H1 (cell line): ENCODE results near the gene GRIN2C. TPM values are rescaled to one million over a fixed set of nuclear protein-coding genes. Genes with fewer than 3 reads are reported as not detected.
A peak's percentile ranks its signal among the peaks of the same experiment; 100 is the strongest.

Experiments
- CTCF ChIA-PET: fragments of 300-600 bp; sonication (Branson Sonifier 250); formaldehyde crosslinking; loops from one replicate; lab custom pipeline; 2021; ENCODE audit not compliant: partially characterized antibody; lab: Charles Lee
- POLR2A ChIA-PET: fragments of 300-600 bp; sonication (Branson Sonifier 250); formaldehyde crosslinking; loops from one replicate; lab custom pipeline; 2021; ENCODE audit warnings: inconsistent platforms; ENCODE audit not compliant: partially characterized antibody; lab: Charles Lee
- DNase-seq, 2 experiments: peaks; one replicate each; pipeline versions ENCODE4 v3.0.0 to v3.0.0-alpha.2; 2010 to 2022; ENCODE audit warnings: low spot score in 2 of 2, low read depth in 1 of 2, mixed read lengths in 1 of 2
- FAIRE-seq: peaks from 2 replicates; lab custom pipeline; 2011; peaks lifted over from hg19 to GRCh38; lab: Jason Lieb, UNC
- H2AFZ ChIP-seq: 2 replicates; pipeline ENCODE4 v1.8.1; 2012; ENCODE audit warnings: low read length, inconsistent platforms
- H2AK5ac ChIP-seq: 2 replicates; pipeline ENCODE4 v1.6.1; 2013; ENCODE audit warnings: low read depth, low read length
- H2BK120ac ChIP-seq: replicated peaks from 2 replicates; pipeline ENCODE3; 2013; ENCODE audit warnings: low read depth, low read length, inconsistent platforms
- H2BK12ac ChIP-seq: 2 replicates; pipeline ENCODE4 v1.6.1; 2013; ENCODE audit warnings: low read depth, low read length
- H2BK15ac ChIP-seq: 2 replicates; pipeline ENCODE4 v1.6.1; 2013; ENCODE audit warnings: low read length
- H2BK20ac ChIP-seq: 2 replicates; pipeline ENCODE4 v1.6.1; 2013; ENCODE audit warnings: low read length
- H2BK5ac ChIP-seq: 2 replicates; pipeline ENCODE4 v1.6.1; 2013; ENCODE audit warnings: low read depth, low read length
- H3K14ac ChIP-seq: 2 replicates; pipeline ENCODE4 v1.6.1; 2013; ENCODE audit warnings: inconsistent platforms; ENCODE audit not compliant: insufficient read length
- H3K18ac ChIP-seq: 2 replicates; pipeline ENCODE4 v1.6.1; 2013; ENCODE audit warnings: low read length; ENCODE audit errors: extremely low read depth
- H3K23ac ChIP-seq: 2 replicates; pipeline ENCODE4 v1.6.1; 2013; ENCODE audit warnings: inconsistent platforms; ENCODE audit not compliant: insufficient read length
- H3K23me2 ChIP-seq: 2 replicates; pipeline ENCODE4 v1.6.1; 2013; ENCODE audit warnings: low read depth, low read length
- H3K27ac ChIP-seq: 2 replicates; pipeline ENCODE4 v1.6.1; 2011; ENCODE audit warnings: low read depth, low read length, inconsistent platforms
- H3K27me3 ChIP-seq, 4 experiments: replicated peaks in 1 of 4; 1 replicate in 1 of 4; 2 replicates in 3 of 4; pipeline versions ENCODE4 v1.6.1 to v1.8.1; 2011 to 2013; ENCODE audit warnings: low read length in 3 of 4, mild to moderate bottlenecking in 3 of 4, inconsistent platforms in 2 of 4, mixed read lengths in 2 of 4, moderate library complexity in 1 of 4; ENCODE audit not compliant: control insufficient read depth in 3 of 4, insufficient read depth in 3 of 4; ENCODE audit errors: extremely low read depth in 1 of 4
- H3K36me3 ChIP-seq, 4 experiments: 2 replicates each; pipeline versions ENCODE4 v1.6.1 to v1.8.1; 2011 to 2013; ENCODE audit warnings: mild to moderate bottlenecking in 4 of 4, low read length in 3 of 4, moderate library complexity in 2 of 4, control low read depth in 1 of 4, inconsistent platforms in 1 of 4; ENCODE audit not compliant: insufficient read depth in 4 of 4, control insufficient read depth in 2 of 4
- H3K4ac ChIP-seq: replicated peaks from 2 replicates; pipeline ENCODE3; 2013; ENCODE audit warnings: low read length, low read depth, mixed read lengths, inconsistent platforms; ENCODE audit not compliant: insufficient read length
- H3K4me1 ChIP-seq, 4 experiments: replicated peaks in 1 of 4; 1 replicate in 1 of 4; 2 replicates in 3 of 4; pipeline versions ENCODE4 v1.6.1 to v1.8.1; 2011 to 2013; ENCODE audit warnings: low read length in 3 of 4, inconsistent platforms in 2 of 4, mixed read lengths in 1 of 4; ENCODE audit not compliant: insufficient read depth in 4 of 4, control insufficient read depth in 3 of 4
- H3K4me2 ChIP-seq, 2 experiments: 2 replicates each; pipeline versions ENCODE4 v1.6.1 to v1.8.1; 2011 to 2013; ENCODE audit warnings: low read depth in 2 of 2, low read length in 2 of 2, control low read depth in 1 of 2, inconsistent platforms in 1 of 2, mild to moderate bottlenecking in 1 of 2; ENCODE audit not compliant: insufficient read depth in 1 of 2
- H3K4me3 ChIP-seq, 4 experiments: fragments of 200-600, 300-600 bp in 1 of 4; sonication (generic), shearing (Covaris generic), sonication (Bioruptor Twin) in 1 of 4; 2 replicates each; pipeline versions ENCODE4 v1.5.1 to v1.8.1; 2011 to 2016; ENCODE audit warnings: low read length in 4 of 4, low read depth in 3 of 4, control low read depth in 2 of 4, inconsistent platforms in 2 of 4, mild to moderate bottlenecking in 2 of 4, mixed read lengths in 1 of 4, moderate library complexity in 1 of 4; ENCODE audit not compliant: insufficient read depth in 2 of 4; ENCODE audit errors: extremely low read depth in 1 of 4
- H3K56ac ChIP-seq: replicated peaks from 2 replicates; pipeline ENCODE3; 2013; ENCODE audit warnings: low read depth, mild to moderate bottlenecking, mixed read lengths, low read length, inconsistent platforms; ENCODE audit not compliant: insufficient read length
- H3K79me1 ChIP-seq: 2 replicates; pipeline ENCODE4 v1.6.1; 2013; ENCODE audit warnings: low read depth, low read length, control low read depth
- H3K79me2 ChIP-seq, 2 experiments: 2 replicates each; pipeline versions ENCODE4 v1.6.1 to v1.8.1; 2012 to 2013; ENCODE audit warnings: low read length in 2 of 2, mild to moderate bottlenecking in 2 of 2, inconsistent platforms in 1 of 2; ENCODE audit not compliant: insufficient read depth in 2 of 2, control insufficient read depth in 1 of 2
- H3K9ac ChIP-seq, 4 experiments: replicated peaks in 1 of 4; 1 replicate in 1 of 4; 2 replicates in 3 of 4; pipeline versions ENCODE4 v1.6.1 to v1.8.1; 2011 to 2013; ENCODE audit warnings: low read depth in 3 of 4, low read length in 3 of 4, control low read depth in 2 of 4, mild to moderate bottlenecking in 2 of 4, moderate library complexity in 2 of 4, inconsistent platforms in 1 of 4; ENCODE audit errors: extremely low read depth in 1 of 4
- H3K9me3 ChIP-seq, 2 experiments: 2 replicates each; pipeline versions ENCODE4 v1.6.1 to v1.8.1; 2012 to 2013; ENCODE audit warnings: mild to moderate bottlenecking in 2 of 2, moderate library complexity in 2 of 2, control low read depth in 1 of 2, inconsistent platforms in 1 of 2, low read depth in 1 of 2, low read length in 1 of 2, mixed read lengths in 1 of 2; ENCODE audit not compliant: insufficient read depth in 2 of 2
- H4K20me1 ChIP-seq, 2 experiments: replicated peaks in 1 of 2; 2 replicates each; pipeline versions ENCODE3 to v1.8.1; 2011 to 2013; ENCODE audit warnings: inconsistent platforms in 2 of 2, low read length in 2 of 2, mild to moderate bottlenecking in 1 of 2; ENCODE audit not compliant: insufficient read depth in 2 of 2, control insufficient read depth in 1 of 2
- H4K5ac ChIP-seq: 2 replicates; pipeline ENCODE4 v1.6.1; 2013; ENCODE audit warnings: low read length, low read depth, mixed read lengths, inconsistent platforms; ENCODE audit not compliant: insufficient read length
- H4K8ac ChIP-seq: 2 replicates; pipeline ENCODE4 v1.8.0; 2013; ENCODE audit warnings: mild to moderate bottlenecking, moderate library complexity, low read length, inconsistent platforms; ENCODE audit not compliant: insufficient read depth; ENCODE audit errors: extremely low read depth
- H4K91ac ChIP-seq: replicated peaks from 2 replicates; pipeline ENCODE3; 2013; ENCODE audit warnings: low read length, mixed read lengths, inconsistent platforms; ENCODE audit not compliant: insufficient read length
- JUND ChIP-seq: IDR thresholded peaks from 2 replicates; pipeline ENCODE4 v1.6.1; 2011; ENCODE audit warnings: mild to moderate bottlenecking, improper control_type of control experiment, low read length
- KDM4A ChIP-seq: IDR thresholded peaks from one replicate; pipeline ENCODE4 v1.7.1; 2012; ENCODE audit warnings: low read depth, mild to moderate bottlenecking, moderate library complexity, low read length, inconsistent platforms; ENCODE audit not compliant: severe bottlenecking
- RFX5 ChIP-seq: IDR thresholded peaks from 2 replicates; pipeline ENCODE4 v1.6.1; 2011; ENCODE audit warnings: low read depth, low read length, improper control_type of control experiment, borderline replicate concordance
- SRF ChIP-seq: IDR thresholded peaks from 2 replicates; pipeline ENCODE4 v1.6.1; 2011; ENCODE audit warnings: mild to moderate bottlenecking, low read depth, low read length, moderate library complexity
- WGBS, 2 experiments: shearing (Covaris generic) in 1 of 2; methylation state at CpG; one replicate each; pipeline versions ENCODE4 v1.1.6 to v1.1.7; 2013 to 2015; ENCODE audit warnings: low lambda C conversion rate in 2 of 2, mixed read lengths in 2 of 2, inconsistent platforms in 1 of 2, low coverage in 1 of 2, missing lambda C conversion rate in 1 of 2; ENCODE audit not compliant: insufficient replicate concordance in 2 of 2, insufficient coverage in 1 of 2, insufficient read length in 1 of 2; ENCODE audit errors: extremely low coverage in 1 of 2, missing lambda C conversion rate in 1 of 2; 5-methylcytosine and 5-hydroxymethylcytosine counted together
- polyA plus RNA-seq, 7 experiments: library from polyadenylated mRNA; depleted of rRNA in 3 of 7; stranded (reverse) in 5 of 7; unstranded in 2 of 7; fragments of >200 nt in 5 of 7; fragments of 200-250 nt in 2 of 7; gene quantifications; 1 replicate in 5 of 7; 2 replicates in 1 of 7; 4 replicates in 1 of 7; pipeline versions ENCODE4 v1.2.1 to v1.2.3, GENCODE V29; 2011 to 2013; ENCODE audit warnings: missing spikeins in 2 of 7, mixed read lengths in 2 of 7
- total RNA-seq: library from RNA; stranded (reverse); fragmentation: NEBNext Ultra II Directional; extraction: Animal tissue kit (Norgen Biotek cat#: 25700); gene quantifications from 2 replicates; pipeline ENCODE4 v1.2.1, GENCODE V29; 2021

GRIN2C gene
- total and polyA plus RNA-seq, 2 of the 8 experiments (the other 6 are each of a cell fraction or from before 2014, with no cell fraction given) = 0.06 to 0.07 TPM

- Histone ChIP-seq H3K9me3 (no peaks in the 10 kb centered on the region), H3K4me1 (peaks cover 0 to 29% (median 14%) of the 10 kb centered on the region in 4 experiments; a peak in 6 of 7 replicates), H2AK5ac (no peak overlapping the region), H3K9ac (no peak overlapping the region), H3K79me2 (no peaks in the 10 kb centered on the region), H3K27me3 (peaks cover 17 to 59% (median 44%) of the 10 kb centered on the region in 4 experiments), H3K14ac (no peak overlapping the region), H3K23me2 (peaks cover 3% of the 10 kb centered on the region; the same call in 1 of the 2 replicates), H4K91ac (no peak overlapping the region), H3K4ac (no peak overlapping the region), H3K4me3 (peak overlapping the region in 1 of 4 experiments; percentile 57; a peak in 3 of 8 replicates), H4K20me1 (peaks cover 11 to 15% of the 10 kb centered on the region in 2 experiments), H2BK20ac (no peak overlapping the region), H3K56ac (no peak overlapping the region), H3K79me1 (no peaks in the 10 kb centered on the region), H2AFZ (no peak overlapping the region), H3K4me2 (peak overlapping the region; percentile 23 to 68; a peak in 2 of 4 replicates), H4K8ac (no peak overlapping the region), H2BK15ac (no peak overlapping the region), H4K5ac (no peak overlapping the region), H3K18ac (no peak overlapping the region), H3K27ac (no peak overlapping the region), H2BK120ac (no peak overlapping the region), H3K36me3 (no peaks in the 10 kb centered on the region), H2BK12ac (no peak overlapping the region; the same call in 1 of the 2 replicates), H2BK5ac (no peak overlapping the region), H3K23ac (no peak overlapping the region)
- WGBS, 2 experiments = 66% methylated on average over 10 of the region's 26 CpGs; no CpG with 5 or more reads in 1 of the 2 experiments
- ChIA-PET POLR2A (interaction anchor here (0.9 to 4.2 kb wide), 2 partner anchors 9 to 30 kb away, joined by 3 to 23 read pairs; partner anchors contain the start of gene FDXR), CTCF (interaction anchor here (0.8 to 99.6 kb wide), 13 partner anchors 0 to 226 kb away, joined by 3 to 2981 read pairs (median 5); partner anchors contain the start of genes FDXR, GRIN2C, NAT9 and OTOP2)
- DNase-seq (peak in 1 of 2 experiments; percentile 55), FAIRE-seq (no peak)
- peak; percentile 5 for TF ChIP-seq KDM4A
- no peak for TF ChIP-seq JUND
- TF ChIP-seq SRF = no peak
- no peak for TF ChIP-seq RFX5
These were observed 16.4 kb downstream of the GRIN2C start for GRCh38 chr17:74843352-74843627.
